Gastroesophageal sphincter (tissue), 4 donors: ENCODE results near the gene CELA2B. TPM values are rescaled to one million over a fixed set of nuclear protein-coding genes. Genes with fewer than 3 reads are reported as not detected.
"Not testable (repeated sequence)": the region's sequence is repeated elsewhere in the genome, so short reads cannot be mapped to it uniquely, and the experiment has no call there.

ENCODE experiments used
- ATAC-seq: fragments of 150-250 bp; one replicate; pipeline ENCODE4 v1.9.1; 2016; ENCODE audit warnings: mild to moderate bottlenecking, moderate library complexity
- H3K27ac ChIP-seq, 4 donors: fragments of 200-600 bp; sonication (generic) in 3 of 4; 1 replicate in 3 of 4; 2 replicates in 1 of 4; pipeline ENCODE4 v1.5.1; 2016 to 2019
- H3K27me3 ChIP-seq: fragments of 200-600 bp; sonication (generic); one replicate; pipeline ENCODE4 v1.5.1; 2019
- H3K36me3 ChIP-seq, 2 donors: fragments of 200-600 bp; sonication (generic); one replicate each; pipeline ENCODE4 v1.5.1; 2019; ENCODE audit warnings: control low read depth in 1 of 2
- H3K4me1 ChIP-seq, 3 donors: fragments of 200-600 bp; sonication (generic); 1 replicate in 2 of 3; 2 replicates in 1 of 3; pipeline ENCODE4 v1.5.1; 2016 to 2019; ENCODE audit warnings: control low read depth in 2 of 3
- H3K4me3 ChIP-seq, 2 donors: fragments of 200-600 bp; sonication (generic); one replicate each; pipeline ENCODE4 v1.5.1; 2019; ENCODE audit warnings: mild to moderate bottlenecking in 1 of 2, moderate library complexity in 1 of 2
- H3K9me3 ChIP-seq, 3 donors: fragments of 200-600 bp; sonication (generic); one replicate each; pipeline ENCODE4 v1.5.1; 2017 to 2019; ENCODE audit warnings: control low read depth in 2 of 3
- EP300 ChIP-seq: sonication (generic); formaldehyde crosslinking; IDR thresholded peaks from one replicate; pipeline ENCODE4 v1.6.1; 2017; ENCODE audit warnings: antibody characterized with exemption, mild to moderate bottlenecking
- POLR2A ChIP-seq, 2 donors: fragments of 450-650 bp; IDR thresholded peaks; one replicate each; pipeline ENCODE4 v1.6.1; 2017; ENCODE audit warnings: antibody characterized with exemption in 2 of 2, mild to moderate bottlenecking in 2 of 2, moderate library complexity in 1 of 2
- POLR2AphosphoS5 ChIP-seq: sonication (generic); formaldehyde crosslinking; IDR thresholded peaks from one replicate; pipeline ENCODE4 v1.6.1; 2017; ENCODE audit warnings: antibody characterized with exemption
- WGBS, 2 donors: methylation state at CpG; one replicate each; pipeline ENCODE4 v1.1.5; 2018; ENCODE audit warnings: low coverage in 1 of 2; 5-methylcytosine and 5-hydroxymethylcytosine counted together
- total RNA-seq, 4 donors: library from RNA; depleted of rRNA; stranded (reverse); fragments of >200 nt; gene quantifications; one replicate each; pipeline ENCODE4 v1.1.0, GENCODE V29; 2016
- TF ChIP-seq, protein P1 (sequence below), 4 experiments: fragments of 200-600 bp in 2 of 4; fragments of 450-650 bp in 2 of 4; sonication (generic) in 1 of 4; IDR thresholded peaks; one replicate each; pipeline ENCODE4 v1.5.1; 2017 to 2019; ENCODE audit warnings: antibody characterized with exemption in 4 of 4, mild to moderate bottlenecking in 2 of 4, moderate library complexity in 2 of 4

CELA2B gene
- total RNA-seq, 4 donors from 2014 or later = not detected

DNA sequence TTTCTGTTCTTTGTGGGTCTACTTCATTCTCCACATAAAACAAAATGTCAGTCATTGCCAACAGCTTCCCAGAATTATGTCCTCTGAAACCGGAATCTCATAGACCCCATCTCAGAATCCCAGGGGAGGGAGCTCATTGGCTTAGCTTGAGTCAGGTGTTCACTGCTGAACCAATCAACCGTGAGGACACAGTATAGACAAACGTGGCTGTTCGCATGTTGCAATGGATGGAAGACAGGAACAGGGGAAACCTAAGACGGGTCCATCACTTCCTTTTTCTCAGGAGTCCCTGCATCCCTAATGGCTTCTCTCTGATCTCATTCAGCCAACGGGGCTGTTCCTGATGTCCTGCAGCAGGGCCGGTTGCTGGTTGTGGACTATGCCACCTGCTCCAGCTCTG lies 10.2 kb upstream of the CELA2B start:
- Histone ChIP-seq H3K4me3 (no peak overlapping the region), H3K4me1 (peaks cover 0 to 14% (median 0%) of the 10 kb centered on the region in 3 donors), H3K9me3 (no peaks in the 10 kb centered on the region), H3K27ac (no peak overlapping the region), H3K36me3 (no peaks in the 10 kb centered on the region), H3K27me3 (no peaks in the 10 kb centered on the region)
- no peak for ATAC-seq
- TF ChIP-seq POLR2A (IDR thresholded peaks at IDR 0.05) = no peak
- no peak for TF ChIP-seq POLR2AphosphoS5
- TF ChIP-seq EP300 = no peak
- WGBS, 2 donors = 61% methylated on average over 3 of the region's 7 CpGs; no CpG with 5 or more reads in 1 of the 2 donors

DNA sequence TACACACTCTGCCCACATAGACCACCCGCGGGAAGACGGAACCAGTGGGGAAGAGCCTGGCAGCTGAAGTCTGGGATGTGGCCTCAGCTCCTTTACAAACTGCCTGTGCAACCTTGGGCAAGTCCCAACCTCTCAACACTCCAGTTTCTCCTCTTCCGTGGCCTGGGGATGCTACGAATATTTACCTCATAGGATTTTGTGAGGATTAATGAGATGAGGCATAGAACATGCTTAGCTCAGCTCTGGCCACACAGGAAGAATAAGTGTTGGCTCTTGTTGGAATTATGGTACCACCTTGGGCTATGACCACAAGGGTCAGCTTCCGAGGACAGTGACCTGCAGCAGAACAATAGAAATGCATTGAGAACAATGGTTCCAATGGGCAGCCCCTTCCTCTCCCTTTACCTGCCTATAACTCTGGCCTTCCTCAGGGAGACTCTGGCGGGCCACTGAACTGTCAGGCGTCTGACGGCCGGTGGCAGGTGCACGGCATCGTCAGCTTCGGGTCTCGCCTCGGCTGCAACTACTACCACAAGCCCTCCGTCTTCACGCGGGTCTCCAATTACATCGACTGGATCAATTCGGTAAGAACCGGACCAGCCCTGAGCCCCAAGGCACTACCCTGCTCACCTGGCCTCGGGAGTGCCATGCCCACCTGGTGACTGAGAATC lies 8.8 kb upstream of the CELA2B start:
- 80% methylated on average over 2 of the region's 22 CpGs; no CpG with 5 or more reads in 1 of the 2 donors for WGBS, 2 donors

DNA sequence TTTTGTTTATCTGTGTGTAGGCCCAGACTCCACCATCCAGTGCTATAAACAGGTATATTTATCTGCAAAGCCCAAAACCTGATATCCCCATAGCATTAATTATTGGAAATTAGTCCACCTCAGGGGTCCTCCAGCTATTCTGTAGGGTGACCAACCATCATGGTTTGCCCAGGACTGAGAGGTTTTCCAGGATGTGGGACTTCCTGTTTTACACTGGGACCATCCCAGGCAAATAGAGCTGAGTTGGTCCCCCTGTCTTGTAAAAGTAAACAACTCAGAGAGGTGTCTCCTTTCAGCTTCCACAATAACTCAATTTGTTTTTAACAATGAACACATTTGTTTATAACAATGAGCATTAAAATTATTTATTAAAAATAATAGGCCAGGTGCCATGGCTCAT lies 7.8 kb upstream of the CELA2B start:
- Histone ChIP-seq H3K36me3 (no peaks in the 10 kb centered on the region), H3K4me1 (peaks cover 0 to 14% (median 0%) of the 10 kb centered on the region in 3 donors), H3K4me3 (no peak overlapping the region), H3K27ac (no peak overlapping the region), H3K27me3 (no peaks in the 10 kb centered on the region), H3K9me3 (no peaks in the 10 kb centered on the region)
- ATAC-seq = no peak
- TF ChIP-seq, protein P1, sequence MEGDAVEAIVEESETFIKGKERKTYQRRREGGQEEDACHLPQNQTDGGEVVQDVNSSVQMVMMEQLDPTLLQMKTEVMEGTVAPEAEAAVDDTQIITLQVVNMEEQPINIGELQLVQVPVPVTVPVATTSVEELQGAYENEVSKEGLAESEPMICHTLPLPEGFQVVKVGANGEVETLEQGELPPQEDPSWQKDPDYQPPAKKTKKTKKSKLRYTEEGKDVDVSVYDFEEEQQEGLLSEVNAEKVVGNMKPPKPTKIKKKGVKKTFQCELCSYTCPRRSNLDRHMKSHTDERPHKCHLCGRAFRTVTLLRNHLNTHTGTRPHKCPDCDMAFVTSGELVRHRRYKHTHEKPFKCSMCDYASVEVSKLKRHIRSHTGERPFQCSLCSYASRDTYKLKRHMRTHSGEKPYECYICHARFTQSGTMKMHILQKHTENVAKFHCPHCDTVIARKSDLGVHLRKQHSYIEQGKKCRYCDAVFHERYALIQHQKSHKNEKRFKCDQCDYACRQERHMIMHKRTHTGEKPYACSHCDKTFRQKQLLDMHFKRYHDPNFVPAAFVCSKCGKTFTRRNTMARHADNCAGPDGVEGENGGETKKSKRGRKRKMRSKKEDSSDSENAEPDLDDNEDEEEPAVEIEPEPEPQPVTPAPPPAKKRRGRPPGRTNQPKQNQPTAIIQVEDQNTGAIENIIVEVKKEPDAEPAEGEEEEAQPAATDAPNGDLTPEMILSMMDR (IDR thresholded peaks at IDR 0.05) = no peak
- TF ChIP-seq POLR2AphosphoS5 (no peak), EP300 (no peak), POLR2A (IDR thresholded peaks at IDR 0.05) (no peak)

More for the DNA sequence above, 8.8 kb upstream of the CELA2B start:
- H3K9me3 ChIP-seq, ATAC-seq, H3K27me3 ChIP-seq, H3K36me3 ChIP-seq, H3K27ac ChIP-seq, H3K4me3 ChIP-seq: not testable (repeated sequence)
- H3K4me1 ChIP-seq = peaks cover 0 to 14% (median 0%) of the 10 kb centered on the region in 3 donors

DNA sequence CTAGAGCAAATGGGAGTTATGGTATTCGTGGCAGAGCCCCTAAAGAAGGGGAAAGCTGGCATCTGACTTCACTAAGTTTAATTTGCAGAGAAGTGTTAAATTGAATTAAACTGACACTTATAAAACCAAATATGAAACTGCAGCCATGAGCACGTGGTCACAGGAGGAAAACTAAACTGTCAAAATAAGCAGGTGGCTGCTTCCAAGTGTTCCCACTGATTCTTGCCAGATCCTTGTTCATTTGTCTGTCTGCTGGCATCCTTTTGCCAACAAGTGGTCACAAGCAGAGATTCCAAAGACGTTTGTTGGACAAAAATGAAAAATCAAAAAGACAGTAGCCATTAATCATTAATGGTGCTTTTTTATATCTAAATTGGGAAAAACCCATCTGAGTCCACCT lies 6.5 kb upstream of the CELA2B start:
- H3K27ac ChIP-seq = peak overlapping the region in 1 of 4 donors; percentile 30
- no peak for ATAC-seq
- H3K4me1 ChIP-seq = peaks cover 0 to 14% (median 0%) of the 10 kb centered on the region in 3 donors
- H3K4me3 ChIP-seq = no peak overlapping the region
- 0 to 35% methylated on average over 2 to 3 of the region's 3 CpGs for WGBS, 2 donors
- no peaks in the 10 kb centered on the region for H3K36me3 ChIP-seq
- TF ChIP-seq, protein P1 (IDR thresholded peaks at IDR 0.05) = no peak
- TF ChIP-seq POLR2AphosphoS5 (no peak), POLR2A (IDR thresholded peaks at IDR 0.05) (no peak), EP300 (no peak)
- H3K27me3 ChIP-seq = no peaks in the 10 kb centered on the region
- H3K9me3 ChIP-seq = no peaks in the 10 kb centered on the region

DNA sequence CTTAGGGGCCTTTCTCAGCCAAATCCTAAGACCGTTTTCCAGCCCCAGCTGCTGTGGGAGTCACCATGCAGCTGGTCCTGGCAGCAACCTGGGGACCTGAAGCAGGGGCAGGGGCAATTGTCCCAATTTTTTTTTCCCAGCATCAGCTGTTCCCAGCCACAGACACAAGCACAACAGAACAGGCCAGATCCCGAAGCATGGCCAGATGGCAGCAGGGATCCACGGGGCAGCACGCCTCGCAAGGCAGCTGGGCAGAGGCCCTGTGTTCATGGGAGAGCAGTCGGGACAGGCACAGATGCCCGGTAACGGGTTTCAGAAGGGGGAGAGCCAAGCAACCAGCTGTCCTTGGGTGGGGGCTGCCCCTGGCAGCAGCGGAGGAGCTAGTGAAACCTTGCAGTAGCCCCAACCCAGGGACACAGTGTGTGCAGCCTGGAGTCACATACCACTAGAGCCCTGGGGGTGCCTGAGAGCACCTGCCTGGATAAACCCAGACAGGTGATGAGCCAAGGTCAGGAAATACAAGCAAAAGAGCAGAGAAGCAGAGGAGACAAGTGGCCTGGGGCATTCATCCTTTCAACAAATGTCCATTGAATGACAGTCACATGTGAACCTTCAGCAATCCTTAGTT lies 6.0 kb upstream of the CELA2B start:
- H3K27me3 ChIP-seq, H3K36me3 ChIP-seq, H3K9me3 ChIP-seq, ATAC-seq, H3K4me3 ChIP-seq: not testable (repeated sequence)
- H3K4me1 ChIP-seq = peaks cover 0 to 14% (median 0%) of the 10 kb centered on the region in 3 donors
- 57% methylated on average over 1 of the region's 9 CpGs; no CpG with 5 or more reads in 1 of the 2 donors for WGBS, 2 donors
- H3K27ac ChIP-seq = peak overlapping the region in 1 of 4 donors; percentile 30

DNA sequence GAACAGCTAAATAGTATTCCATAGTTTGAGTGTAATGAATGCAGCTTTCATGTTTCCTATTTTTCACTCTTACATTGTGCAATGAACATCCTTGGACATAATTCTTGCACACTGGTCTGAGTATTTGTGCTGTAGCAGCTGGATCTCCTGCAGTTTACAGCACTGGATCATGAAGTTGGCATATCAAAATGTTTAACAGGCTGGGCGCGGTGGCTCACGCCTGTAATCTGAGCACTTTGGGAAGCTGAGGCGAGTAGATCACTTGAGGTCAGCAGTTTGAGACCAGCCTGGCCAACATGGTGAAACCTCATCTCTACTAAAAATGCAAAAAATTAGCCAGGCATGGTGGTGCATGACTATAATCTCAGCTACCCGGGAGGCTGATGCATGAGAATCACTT lies 4.8 kb upstream of the CELA2B start:
- not testable (repeated sequence) for H3K27me3 ChIP-seq, H3K9me3 ChIP-seq, ATAC-seq, H3K36me3 ChIP-seq, H3K27ac ChIP-seq, H3K4me3 ChIP-seq
- peaks cover 0 to 14% (median 0%) of the 10 kb centered on the region in 3 donors for H3K4me1 ChIP-seq
- 100% methylated on average over 1 to 2 of the region's 5 CpGs for WGBS, 2 donors

DNA sequence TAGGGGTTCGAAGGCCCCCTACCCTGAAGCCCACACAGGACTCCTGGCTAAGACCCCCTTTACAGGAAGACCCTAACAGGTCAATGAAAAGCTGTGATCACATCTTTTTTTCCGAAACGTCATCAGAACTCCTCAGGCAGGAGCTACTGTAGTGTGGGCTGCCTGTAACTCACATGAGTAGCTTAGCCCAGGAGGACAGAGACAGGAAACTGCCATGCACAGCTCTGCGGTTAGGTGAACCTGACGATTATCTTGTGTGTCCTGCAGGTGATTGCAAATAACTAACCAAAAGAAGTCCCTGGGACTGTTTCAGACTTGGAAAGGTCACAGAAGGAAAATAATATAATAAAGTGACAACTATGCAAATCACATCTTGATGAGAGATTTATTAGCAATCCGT lies 4.2 kb upstream of the CELA2B start:
- not testable (repeated sequence) for ATAC-seq, H3K36me3 ChIP-seq, H3K9me3 ChIP-seq, H3K27me3 ChIP-seq, H3K27ac ChIP-seq, H3K4me3 ChIP-seq
- H3K4me1 ChIP-seq = peaks cover 0 to 14% (median 0%) of the 10 kb centered on the region in 3 donors
- WGBS, 2 donors = 55 to 83% methylated on average over 3 to 5 of the region's 6 CpGs
